NOMO-1 treated with DMSO at 0.1 percent for 48 hours (cell line): ENCODE data around the gene ALK.

ENCODE experiments used
- DNase-seq: peaks from one replicate; lab custom pipeline; 2025; ENCODE audit not compliant: unreplicated experiment; lab: John Stamatoyannopoulos, UW

Gene ALK

DNA sequence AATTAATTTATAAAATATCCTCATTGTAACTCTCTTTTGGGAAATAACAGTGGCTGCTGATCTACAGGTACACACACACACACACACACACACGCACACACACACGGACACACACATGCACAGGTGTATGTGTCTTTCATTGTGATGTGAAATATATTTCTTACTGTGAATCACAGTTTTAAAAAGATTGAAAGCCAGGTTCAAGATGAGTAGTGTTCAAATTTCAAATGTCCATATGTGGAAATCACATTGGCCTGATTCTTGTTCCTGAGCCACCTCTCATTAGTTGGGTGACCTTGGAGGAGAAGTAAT is 372.4 kb downstream of the ALK start:
- DNase-seq, result no peak

DNA sequence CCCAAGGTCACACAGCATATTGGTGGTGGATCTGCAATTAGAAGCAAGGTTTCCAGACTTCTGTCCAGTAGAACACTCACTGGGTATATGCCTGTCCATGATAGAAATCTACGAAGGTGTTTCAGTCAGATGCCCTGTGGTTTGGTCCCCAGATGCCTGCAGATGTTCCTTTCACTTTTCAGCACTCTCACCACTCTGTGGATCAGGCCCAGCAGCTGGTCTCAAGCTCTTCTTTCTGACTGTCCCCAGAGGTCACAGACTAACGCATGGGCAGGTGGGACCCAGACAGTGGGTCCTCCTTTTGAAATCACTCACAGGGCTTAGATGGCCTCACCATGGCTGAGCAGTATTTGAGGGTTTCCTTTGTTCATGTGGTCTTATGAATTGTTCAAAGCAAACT is 376.5 kb downstream of the ALK start:
- DNase-seq, result no peak

DNA sequence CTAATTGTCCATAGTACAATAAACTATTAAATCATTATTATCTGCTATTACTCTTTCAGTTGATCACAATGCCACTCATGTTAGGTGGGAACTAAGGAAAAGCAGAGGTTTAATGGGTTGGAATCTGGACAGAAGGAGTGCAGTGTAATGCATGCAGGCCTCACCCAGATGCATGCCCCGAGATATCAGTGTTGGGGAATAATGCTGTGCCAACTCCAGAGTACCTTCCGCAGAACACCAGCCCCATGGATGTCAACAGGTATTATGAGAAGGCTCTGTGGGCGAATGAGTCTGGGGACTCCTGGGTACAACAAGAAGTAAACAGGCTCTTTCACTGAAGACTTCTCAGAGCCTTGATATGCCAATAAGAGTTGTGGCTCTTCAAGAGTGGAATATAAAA is 377.4 kb downstream of the ALK start:
- DNase-seq, result no peak

DNA sequence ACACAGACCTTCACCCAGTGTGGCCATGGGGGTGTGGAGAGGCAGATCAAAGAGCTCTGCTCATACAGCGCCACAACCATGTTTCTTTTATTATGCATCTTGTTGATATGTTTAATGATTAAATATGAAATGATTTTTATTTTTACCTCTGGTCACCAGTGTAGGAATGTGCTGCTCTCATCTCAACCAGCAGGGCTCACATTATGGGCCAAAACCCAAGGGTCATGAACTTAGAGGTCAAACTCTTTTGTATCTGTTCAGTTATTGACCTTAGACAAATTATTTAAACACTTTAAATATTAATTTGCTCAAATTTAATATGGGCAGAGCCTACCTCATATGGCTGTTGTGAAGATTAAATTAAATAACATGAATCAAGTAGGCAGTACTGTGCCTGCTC is 386.2 kb downstream of the ALK start:
- no peak for DNase-seq

DNA sequence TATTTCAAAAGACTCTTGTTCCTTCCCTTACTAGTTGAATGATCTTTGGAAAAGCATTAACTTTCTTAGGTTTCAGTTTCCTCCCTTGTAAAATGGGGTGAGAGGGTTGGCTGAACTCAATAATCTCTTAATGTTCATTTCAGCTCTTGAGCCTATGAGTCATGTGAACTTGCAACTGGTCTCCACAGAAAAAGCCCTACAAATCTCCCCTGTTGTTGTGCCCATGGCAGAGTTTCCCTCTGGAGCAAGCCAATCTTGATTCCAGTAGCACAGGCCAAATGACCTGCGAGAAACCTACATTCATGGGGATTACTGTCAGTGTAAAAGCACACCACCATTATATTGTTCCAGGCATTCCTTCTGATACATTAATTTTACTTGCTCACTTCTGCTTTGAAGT is 388.9 kb downstream of the ALK start:
- DNase-seq, result no peak

DNA sequence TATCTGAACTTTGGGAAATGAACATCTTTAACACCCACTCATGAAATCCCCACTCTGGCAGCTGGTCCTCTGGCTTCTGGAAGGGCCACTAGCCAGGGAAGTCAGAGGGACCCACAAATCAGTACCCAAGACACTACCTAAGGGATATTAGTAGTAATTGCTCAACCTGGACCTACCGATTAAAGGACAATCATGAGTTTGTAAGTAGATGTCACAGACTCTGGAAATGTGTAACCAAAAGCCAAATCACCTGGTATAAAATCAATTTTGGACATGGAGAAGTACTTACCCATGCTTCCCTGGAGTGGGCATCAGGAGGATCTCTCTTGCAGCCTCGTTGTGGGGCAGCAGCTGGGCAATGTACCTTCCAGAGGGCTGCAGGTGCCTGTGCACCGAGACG is 389.8 kb downstream of the ALK start:
- DNase-seq, result no peak

DNA sequence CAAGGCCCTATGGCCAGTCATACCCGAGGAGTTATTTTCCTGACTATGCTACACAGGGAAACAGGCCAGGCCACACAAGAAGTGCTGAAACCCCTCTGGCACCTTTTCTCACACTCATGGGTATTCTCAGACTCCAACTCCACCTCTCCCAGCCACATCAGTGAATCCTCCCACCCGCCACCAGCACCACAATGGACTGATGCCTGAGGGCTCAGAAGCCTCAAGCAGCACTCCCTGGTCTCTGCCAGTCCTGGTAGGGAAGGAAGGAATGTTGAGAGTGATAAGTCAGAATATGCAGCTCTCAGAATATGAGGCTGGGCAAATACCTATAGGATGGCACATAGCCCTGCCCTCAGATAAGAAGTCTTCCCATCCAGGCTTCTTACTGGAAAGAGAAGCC is 391.1 kb downstream of the ALK start:
- DNase-seq, result no peak

DNA sequence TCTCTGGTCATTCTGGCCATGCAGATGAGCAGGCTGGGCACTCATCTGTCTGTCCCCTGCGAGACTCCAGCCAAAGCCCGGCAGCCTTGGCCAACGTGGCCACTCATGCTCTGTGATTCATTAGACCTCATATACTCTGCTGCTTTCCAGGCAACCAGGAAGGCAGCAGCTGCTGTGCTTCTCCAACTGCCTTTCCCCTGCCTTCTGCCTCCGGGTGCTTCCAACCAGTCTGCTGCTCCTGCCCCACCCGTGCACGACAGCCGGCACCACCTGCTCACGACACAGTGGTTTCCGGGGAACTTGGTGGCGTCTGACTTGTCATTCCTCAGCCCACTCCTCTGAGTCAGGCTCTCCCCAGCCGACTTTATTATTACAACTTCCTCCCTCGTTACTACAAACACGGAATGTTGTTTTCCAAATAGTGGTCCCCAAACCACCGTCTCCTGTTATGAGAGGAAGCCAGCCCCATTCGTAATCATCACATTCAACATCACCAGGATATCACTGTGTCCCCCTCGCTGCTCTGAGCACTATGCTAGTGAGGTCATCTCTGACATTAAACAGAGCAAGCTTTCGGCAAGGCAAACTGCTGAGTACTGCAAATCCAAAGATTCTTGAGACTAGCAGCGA is 392.4 kb downstream of the ALK start:
- no peak for DNase-seq

DNA sequence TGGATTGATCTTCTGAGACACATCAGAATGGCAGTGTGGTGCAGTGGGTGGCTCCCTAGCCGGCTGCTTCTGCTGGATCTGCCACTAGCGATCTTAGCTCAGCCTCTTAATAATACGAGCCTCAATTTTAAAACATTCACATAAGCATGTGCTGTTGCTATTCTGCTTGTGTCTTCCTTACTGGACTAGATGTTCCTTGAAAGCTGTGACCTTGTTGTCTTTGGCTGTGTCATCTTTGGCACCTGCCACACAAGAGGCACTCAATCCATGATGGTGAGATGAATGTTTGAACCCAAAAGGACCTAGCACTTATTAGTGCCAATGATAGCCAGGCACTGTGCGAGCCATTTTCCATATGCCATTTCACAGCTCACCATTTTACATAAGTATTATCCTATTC is 393.0 kb downstream of the ALK start:
- no peak for DNase-seq

DNA sequence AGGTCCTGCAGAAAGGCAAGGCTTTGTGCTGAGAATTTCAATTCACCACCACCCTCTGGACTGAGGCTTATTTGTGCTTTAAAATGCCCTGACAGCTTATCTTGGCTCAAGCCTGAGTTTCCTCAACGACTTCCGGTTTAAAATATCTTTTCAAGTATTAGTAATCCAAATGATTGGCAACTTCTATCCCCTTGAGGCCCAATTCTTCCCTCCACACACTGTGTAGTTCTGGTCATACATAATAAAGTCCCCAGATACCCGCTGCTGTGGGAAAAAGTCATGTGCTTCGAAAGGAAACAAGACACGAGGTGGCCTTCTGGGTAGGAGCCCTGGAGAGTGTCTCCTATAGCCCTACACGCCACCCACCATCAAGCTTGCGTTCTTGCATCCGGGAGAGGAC is 393.4 kb downstream of the ALK start:
- DNase-seq, result no peak

DNA sequence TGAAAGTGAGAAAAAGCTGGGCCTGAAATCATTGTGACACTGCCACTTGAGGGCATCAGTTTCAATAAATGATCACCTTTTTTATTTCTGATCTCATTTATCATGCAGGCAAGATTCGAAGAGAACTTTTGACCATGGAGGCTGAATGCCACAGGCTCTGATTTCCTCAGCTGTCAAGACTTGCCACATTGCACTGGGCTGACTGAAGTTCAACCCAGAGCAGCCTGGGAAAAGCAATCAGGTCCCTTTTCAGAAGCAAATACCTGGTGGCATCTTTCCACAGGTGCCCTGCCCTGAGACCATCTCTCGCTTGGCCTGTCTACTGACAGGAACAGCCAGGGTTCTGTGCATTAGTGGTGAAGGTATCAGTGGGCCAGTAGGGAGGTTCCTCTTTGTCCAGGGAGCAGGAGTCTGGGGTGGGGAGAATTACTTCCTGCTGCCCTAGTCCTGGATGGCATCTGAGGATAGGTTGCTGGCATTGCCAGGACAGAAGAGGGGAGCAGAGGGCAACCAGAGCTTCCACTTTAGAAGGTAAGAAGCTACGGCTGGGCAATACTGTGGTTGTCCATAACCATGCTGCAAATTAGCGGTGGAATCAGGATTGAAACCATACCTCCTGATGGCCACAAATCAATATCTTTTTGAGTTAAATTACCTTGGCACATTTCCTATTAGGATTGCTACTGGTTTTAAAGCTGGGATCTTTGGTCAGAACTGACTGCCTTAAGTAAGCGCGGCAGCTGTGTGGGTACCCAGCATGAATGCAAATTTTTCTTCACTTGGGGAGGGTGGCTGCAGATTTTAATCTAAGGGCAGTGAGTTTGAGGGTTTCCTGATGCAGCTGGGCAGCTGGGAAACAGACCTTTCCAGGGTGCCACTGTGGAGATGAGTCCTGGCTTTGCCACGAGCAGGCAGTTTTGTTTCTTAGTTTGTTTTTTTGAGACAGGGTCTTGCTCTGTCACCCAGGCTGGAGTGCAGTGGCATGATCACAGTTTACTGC is 394.5 kb downstream of the ALK start:
- no peak for DNase-seq

DNA sequence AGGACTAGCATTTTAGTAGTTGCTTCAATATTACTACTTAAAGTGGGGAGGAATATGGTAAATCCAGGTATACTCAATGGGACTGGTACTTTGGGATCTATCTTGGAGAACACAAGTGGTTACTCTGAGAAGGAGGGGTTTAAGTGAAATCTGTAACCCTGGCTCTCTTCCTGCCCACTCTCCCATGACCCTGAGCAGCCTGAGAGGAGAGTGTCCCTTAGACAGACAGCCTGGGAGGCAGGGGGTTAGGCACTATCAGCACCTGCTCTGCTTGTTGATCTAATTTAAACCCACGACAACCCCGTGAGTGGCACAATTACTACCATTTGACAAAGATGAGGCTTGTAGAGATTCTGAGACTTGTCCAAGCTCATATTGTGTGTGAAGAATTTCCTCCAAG is 395.5 kb downstream of the ALK start:
- DNase-seq, result no peak

DNA sequence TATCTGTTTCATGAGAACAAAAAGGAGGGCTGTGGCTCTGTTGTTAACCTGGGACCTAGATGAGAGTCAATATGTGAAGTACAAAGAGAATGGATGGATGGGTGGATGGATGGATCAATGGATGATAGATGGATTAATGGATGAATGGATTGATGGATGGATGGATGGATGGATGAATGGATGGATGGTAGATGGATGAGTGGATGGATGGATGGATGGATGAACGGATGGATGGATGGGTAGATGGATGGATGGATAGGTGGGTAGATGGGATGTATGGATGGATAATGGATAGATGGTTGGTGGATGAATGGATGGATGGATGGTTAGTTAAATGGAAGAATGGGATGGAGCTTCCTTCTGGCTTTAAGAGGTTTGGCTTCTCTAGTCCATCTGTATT is 396.7 kb downstream of the ALK start:
- no peak for DNase-seq

DNA sequence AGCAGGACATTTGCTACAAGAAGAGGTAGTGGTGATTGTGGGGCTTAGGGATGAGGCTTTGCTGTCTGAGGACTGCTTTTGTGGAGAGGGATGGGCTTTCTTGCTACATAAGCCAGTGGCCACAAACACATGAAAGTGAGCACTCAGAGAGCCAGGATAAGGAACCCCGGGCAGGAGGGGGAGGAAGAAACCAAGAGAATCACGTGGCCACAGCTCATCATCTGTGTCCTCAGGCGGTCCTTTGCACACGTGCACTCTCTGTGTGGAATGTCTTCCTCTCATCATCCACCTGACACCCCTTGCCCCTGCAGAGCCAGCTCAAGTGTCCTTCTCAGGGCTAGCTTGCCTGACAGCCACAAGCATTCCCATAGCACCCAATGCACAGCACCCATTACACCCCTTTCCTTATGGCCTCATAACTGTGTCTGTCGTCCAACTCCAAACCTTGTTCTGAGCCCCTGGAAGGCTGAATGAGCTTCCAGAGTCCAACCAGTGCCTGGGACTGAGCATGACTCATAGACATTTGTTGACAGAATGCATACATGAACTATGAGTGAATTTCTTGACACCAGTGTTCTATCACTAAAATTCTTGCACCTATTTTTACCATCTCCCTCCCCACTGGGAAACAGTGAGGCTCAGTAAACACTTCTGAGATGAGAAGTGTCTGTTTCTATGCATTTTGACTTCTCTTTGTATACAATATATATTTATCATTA is 398.3 kb downstream of the ALK start:
- DNase-seq, result no peak

DNA sequence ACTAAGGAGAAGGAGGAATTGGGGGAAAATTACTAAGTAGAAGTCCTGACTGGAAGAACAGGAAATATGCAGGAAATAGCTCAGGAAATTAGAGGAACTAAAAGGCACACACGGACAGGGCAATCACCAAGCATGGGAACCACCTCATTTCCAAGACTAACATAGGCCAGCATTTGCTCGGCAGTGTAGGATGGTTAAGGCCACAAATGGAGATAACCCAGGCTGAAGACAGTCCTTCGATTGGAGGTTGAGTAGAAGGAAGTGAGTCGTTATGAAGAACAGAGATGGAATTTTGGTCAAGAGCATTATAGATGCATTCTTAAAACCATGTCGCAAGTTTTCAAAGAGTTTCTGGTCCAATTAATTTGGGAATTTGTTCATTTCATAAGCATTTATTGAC is 401.4 kb downstream of the ALK start:
- no peak for DNase-seq

DNA sequence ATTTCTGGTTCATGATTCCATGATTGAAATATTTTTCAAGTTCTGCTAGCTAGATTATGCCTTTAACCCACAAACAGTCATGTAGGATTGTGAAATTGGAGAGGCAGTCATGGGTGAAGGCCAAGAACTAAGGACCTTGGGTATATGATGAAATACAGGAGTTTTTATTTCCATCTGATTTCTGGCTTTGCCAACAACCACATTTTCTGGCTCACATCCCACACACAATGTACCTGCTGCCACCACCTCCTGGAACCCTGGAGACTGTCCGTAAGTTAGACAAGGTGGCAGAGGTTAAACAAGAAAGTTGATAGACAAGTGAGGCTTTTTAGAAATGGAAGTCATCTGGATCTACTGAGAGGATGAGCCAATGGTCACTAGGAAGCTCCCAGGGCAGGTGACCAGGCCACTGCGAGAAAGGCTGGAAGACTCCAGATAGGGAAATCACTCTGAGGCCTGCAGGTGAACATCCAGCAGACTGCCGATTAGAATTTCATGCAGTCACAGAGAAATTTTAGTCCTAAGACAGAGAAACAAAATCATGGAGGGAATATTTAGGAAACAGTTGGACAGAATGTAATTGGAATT is 402.0 kb downstream of the ALK start:
- DNase-seq, result no peak

DNA sequence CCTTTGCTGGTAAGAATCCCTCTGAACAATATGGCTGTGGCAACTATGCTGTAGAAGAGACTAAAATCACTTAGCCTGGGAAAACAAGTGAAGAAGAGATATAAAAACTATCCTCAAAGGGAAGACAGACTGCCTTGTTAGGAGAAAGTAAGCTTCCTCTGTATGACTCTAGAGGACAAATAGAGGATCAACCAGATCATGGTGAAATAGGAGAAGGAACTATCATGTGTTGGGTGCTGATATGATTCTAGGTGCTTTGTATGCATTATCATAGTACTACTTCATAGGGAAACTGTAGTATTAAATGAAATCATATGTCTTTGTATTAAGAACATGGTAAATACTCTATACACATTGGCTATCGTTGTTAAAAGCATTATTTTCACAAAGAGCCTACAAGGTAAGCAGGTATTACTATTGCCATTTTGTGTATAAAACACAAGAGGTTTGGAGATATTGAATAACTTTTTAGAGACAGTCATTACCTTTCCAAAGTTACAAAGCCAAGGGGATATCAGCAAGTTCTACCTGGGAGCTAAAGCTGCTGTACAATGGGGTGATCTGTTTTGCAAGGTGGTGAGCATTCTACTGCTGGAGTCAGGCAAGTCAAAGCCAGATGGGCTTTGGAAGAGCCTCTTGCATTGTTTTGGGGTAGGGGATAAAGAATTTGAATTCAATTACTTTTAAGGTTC is 402.6 kb downstream of the ALK start:
- no peak for DNase-seq

DNA sequence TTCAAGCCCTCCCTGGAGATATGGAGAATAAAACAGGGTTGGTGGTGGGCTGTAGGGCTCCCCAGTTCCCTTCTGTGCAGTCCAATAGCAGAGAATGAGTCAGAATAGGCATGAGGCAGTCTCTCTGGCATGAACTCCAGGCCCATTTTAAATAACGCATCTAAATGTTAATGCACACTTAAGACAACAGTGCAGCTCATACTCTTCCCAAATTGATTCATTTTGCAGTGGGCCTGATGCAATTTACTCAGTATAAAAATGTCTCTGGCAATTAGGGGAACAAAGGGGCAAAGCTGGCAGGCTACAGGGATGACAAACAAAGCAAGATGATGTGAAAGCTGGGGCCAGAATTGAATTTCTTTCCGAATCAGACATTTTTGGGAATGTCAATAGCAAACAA is 403.4 kb downstream of the ALK start:
- no peak for DNase-seq

DNA sequence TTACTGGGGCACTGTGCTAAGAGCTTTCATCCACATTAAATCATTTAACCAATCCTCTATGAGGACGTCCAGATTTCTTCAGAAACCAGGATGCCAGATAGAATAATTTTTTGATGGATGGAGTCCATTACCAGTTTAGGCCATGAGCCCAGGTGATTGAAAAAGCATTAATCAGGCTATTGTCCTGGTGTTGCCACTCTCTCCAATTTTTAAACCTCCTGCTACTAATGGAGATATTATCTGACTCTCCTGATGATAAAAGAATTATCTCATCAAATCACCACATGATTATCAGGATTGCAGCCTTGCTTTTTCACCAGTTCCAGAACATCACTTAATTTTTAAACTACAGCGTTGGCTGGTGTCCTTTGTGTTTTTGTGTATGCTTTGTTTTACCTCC is 404.0 kb downstream of the ALK start:
- DNase-seq, result no peak

DNA sequence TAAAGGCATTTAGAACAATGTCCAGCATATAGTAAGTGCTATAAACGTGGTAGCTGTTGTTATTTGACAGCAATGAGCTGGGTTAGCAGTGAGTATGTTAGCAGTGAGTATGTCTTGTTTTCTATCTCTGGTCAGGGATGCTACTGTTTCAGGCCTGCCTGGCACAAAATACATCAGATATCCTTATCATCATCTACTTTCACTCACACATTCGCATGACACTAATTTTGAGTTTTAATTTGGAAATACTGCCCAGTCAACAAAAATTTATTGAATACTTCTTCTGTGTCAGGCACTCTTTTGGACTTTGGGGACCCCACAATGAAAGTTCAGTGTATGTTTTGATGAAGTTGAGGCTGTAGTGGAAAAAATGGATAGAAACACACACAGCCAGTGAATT is 404.6 kb downstream of the ALK start:
- no peak for DNase-seq

DNA sequence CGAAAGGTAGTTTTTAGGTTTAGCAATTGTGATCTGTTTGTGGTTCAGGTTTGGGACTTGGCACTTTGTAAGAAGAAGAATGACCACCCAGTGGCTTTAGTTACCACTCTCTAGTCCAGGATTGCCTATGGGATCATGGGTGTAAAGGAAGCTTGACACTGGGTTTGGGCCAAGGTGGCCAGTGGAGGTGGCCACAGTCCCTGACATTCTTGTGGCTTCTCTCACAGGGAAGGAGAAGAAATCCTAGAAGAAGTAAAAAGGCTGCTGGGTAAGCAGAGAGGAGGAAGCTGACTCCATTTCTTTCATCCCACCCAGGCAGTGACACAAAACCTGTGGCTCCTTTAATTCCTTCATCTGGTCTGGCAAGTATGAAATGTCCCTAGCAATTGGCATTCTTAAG is 411.5 kb downstream of the ALK start:
- no peak for DNase-seq
